Keratinocyte (primary cell): ENCODE results near the gene RIF1. TPM values are rescaled to one million over a fixed set of nuclear protein-coding genes. Genes with fewer than 3 reads are reported as not detected.
A peak's percentile ranks its signal among the peaks of the same experiment; 100 is the strongest.

Experiments used
- DNase-seq: peaks from one replicate; pipeline ENCODE4 v3.0.0-alpha.2; 2011; ENCODE audit warnings: low read depth, missing footprints, low spot score
- FAIRE-seq: peaks from 2 replicates; lab custom pipeline; 2011; peaks lifted over from hg19 to GRCh38; lab: Jason Lieb, UNC
- H2AFZ ChIP-seq: 2 replicates; pipeline ENCODE4 v1.6.0; 2012; ENCODE audit warnings: low read length, control low read depth, inconsistent platforms; ENCODE audit not compliant: control insufficient read depth
- H3K27ac ChIP-seq: 2 replicates; pipeline ENCODE4 v1.5.1; 2011; ENCODE audit warnings: low read length; ENCODE audit not compliant: control insufficient read depth, insufficient read depth
- H3K27me3 ChIP-seq: 3 replicates; pipeline ENCODE4 v1.6.0; 2011; ENCODE audit warnings: low read length; ENCODE audit not compliant: control insufficient read depth, insufficient read depth; ENCODE audit errors: extremely low read depth
- H3K36me3 ChIP-seq, 2 experiments: 2 replicates in 1 of 2; 3 replicates in 1 of 2; pipeline ENCODE4 v1.5.1; 2011; ENCODE audit warnings: low read length in 2 of 2, mild to moderate bottlenecking in 1 of 2; ENCODE audit not compliant: control insufficient read depth in 2 of 2, insufficient read depth in 2 of 2; ENCODE audit errors: extremely low read depth in 1 of 2
- H3K4me1 ChIP-seq: 3 replicates; pipeline ENCODE4 v1.5.1; 2011; ENCODE audit warnings: low read length; ENCODE audit not compliant: control insufficient read depth, insufficient read depth; ENCODE audit errors: extremely low read depth
- H3K4me2 ChIP-seq: 3 replicates; pipeline ENCODE4 v1.6.0; 2011; ENCODE audit warnings: low read depth, low read length; ENCODE audit not compliant: control insufficient read depth, insufficient read depth; ENCODE audit errors: extremely low read depth
- H3K4me3 ChIP-seq, 3 experiments: fragments of 200-600 bp in 1 of 3; sonication (generic) in 1 of 3; 2 replicates in 2 of 3; 3 replicates in 1 of 3; pipeline ENCODE4 v1.5.1; 2011 to 2016; ENCODE audit warnings: low read length in 3 of 3, mild to moderate bottlenecking in 3 of 3, control low read depth in 2 of 3, inconsistent platforms in 1 of 3, low read depth in 1 of 3, mixed read lengths in 1 of 3, mixed run types in 1 of 3, moderate library complexity in 1 of 3; ENCODE audit not compliant: control insufficient read depth in 2 of 3, insufficient read depth in 2 of 3; ENCODE audit errors: extremely low read depth in 1 of 3
- H3K79me2 ChIP-seq: 2 replicates; pipeline ENCODE4 v1.6.0; 2012; ENCODE audit warnings: low read length; ENCODE audit not compliant: control insufficient read depth, insufficient read depth
- H3K9ac ChIP-seq: 3 replicates; pipeline ENCODE4 v1.6.0; 2011; ENCODE audit warnings: low read length; ENCODE audit not compliant: control insufficient read depth, insufficient read depth; ENCODE audit errors: extremely low read depth
- H3K9me1 ChIP-seq: 3 replicates; pipeline ENCODE4 v1.6.0; 2011; ENCODE audit warnings: low read length; ENCODE audit not compliant: control insufficient read depth, insufficient read depth; ENCODE audit errors: extremely low read depth
- H3K9me3 ChIP-seq: 2 replicates; pipeline ENCODE4 v1.5.1; 2012; ENCODE audit warnings: low read depth, low read length; ENCODE audit not compliant: control insufficient read depth
- H4K20me1 ChIP-seq: 3 replicates; pipeline ENCODE4 v1.6.0; 2011; ENCODE audit warnings: low read length; ENCODE audit not compliant: control insufficient read depth, insufficient read depth; ENCODE audit errors: extremely low read depth
- CTCF ChIP-seq, 3 experiments: IDR thresholded peaks in 1 of 3; conservative IDR thresholded peaks in 1 of 3; optimal IDR thresholded peaks in 1 of 3; 2 replicates in 2 of 3; 3 replicates in 1 of 3; pipeline versions ENCODE3 to v1.5.1; 2011; ENCODE audit warnings: low read length in 3 of 3, mild to moderate bottlenecking in 3 of 3, moderate library complexity in 2 of 3, control low read depth in 1 of 3, inconsistent platforms in 1 of 3; ENCODE audit not compliant: insufficient read depth in 2 of 3; ENCODE audit errors: extremely low read depth in 1 of 3
- EZH2 ChIP-seq: IDR thresholded peaks from one replicate; pipeline ENCODE4 v1.6.1; 2012; ENCODE audit warnings: inconsistent platforms, mild to moderate bottlenecking, low read length, moderate library complexity
- dilution Hi-C: fragments of 300-500 bp; cut with MboI; formaldehyde crosslinking; loops from one replicate; pipeline ENCODE4 v1.7.0; 2020; ENCODE audit warnings: low sequenced_read_pairs; ENCODE audit not compliant: extremely low pct_ligation_motif_present
- polyA plus RNA-seq, 5 experiments: library from polyadenylated mRNA; depleted of rRNA in 3 of 5; stranded (reverse) in 3 of 5; stranded (forward) in 1 of 5; unstranded in 1 of 5; fragments of >200 nt; gene quantifications; 1 replicate in 1 of 5; 2 replicates in 3 of 5; 3 replicates in 1 of 5; pipeline versions ENCODE4 v1.2.1 to v1.2.3, GENCODE V29; 2011 to 2012; ENCODE audit warnings: missing spikeins in 2 of 5, low read depth in 1 of 5, low replicate concordance in 1 of 5

Gene RIF1
- polyA plus RNA-seq, 1 donor (not counting 4 experiments of a cell fraction or from before 2014, with no cell fraction given): 11.5 TPM

GRCh38 chr2:151437630-151438029, 27.9 kb downstream of the RIF1 start:
- peaks cover 13 to 20% of the 10 kb centered on the region in 2 experiments for H3K36me3 ChIP-seq
- dilution Hi-C loops: no loop called here
- H4K20me1 ChIP-seq: no peaks in the 10 kb centered on the region
- no peak overlapping the region for H3K9ac ChIP-seq
- H3K27me3 ChIP-seq: no peaks in the 10 kb centered on the region
- no peaks in the 10 kb centered on the region for H3K9me1 ChIP-seq
- DNase-seq (no peak), FAIRE-seq (no peak)
- H3K9me3 ChIP-seq: no peaks in the 10 kb centered on the region
- no peak overlapping the region for H3K4me3 ChIP-seq
- H3K4me1 ChIP-seq: no peaks in the 10 kb centered on the region
- peak in 1 of 3 experiments; percentile 33 for TF ChIP-seq CTCF (optimal IDR thresholded peaks at IDR 0.05 in 1 of 3, IDR thresholded peaks at IDR 0.05 in 1 of 3, conservative IDR thresholded peaks at IDR 0.05 in 1 of 3; ENCODE audit: extremely low read depth in 1 of 3, insufficient read depth in 2 of 3, low read length in 3 of 3)
- TF ChIP-seq EZH2: no peak
- no peak overlapping the region for H3K4me2 ChIP-seq
- no peak overlapping the region for H2AFZ ChIP-seq
- no peaks in the 10 kb centered on the region for H3K79me2 ChIP-seq
- no peak overlapping the region for H3K27ac ChIP-seq

- no peak overlapping the region for H3K9ac ChIP-seq
- no peak for FAIRE-seq
- no peaks in the 10 kb centered on the region for H3K79me2 ChIP-seq
- H3K9me1 ChIP-seq: no peaks in the 10 kb centered on the region
- H3K4me3 ChIP-seq: no peak overlapping the region
- H3K27me3 ChIP-seq: no peaks in the 10 kb centered on the region
- H4K20me1 ChIP-seq: no peaks in the 10 kb centered on the region
- H3K9me3 ChIP-seq: no peaks in the 10 kb centered on the region
- peaks cover 13 to 20% of the 10 kb centered on the region in 2 experiments for H3K36me3 ChIP-seq
- H3K4me2 ChIP-seq: no peak overlapping the region
- DNase-seq: no peak
- no peak overlapping the region for H2AFZ ChIP-seq
- dilution Hi-C loops: no loop called here
- no peak overlapping the region for H3K27ac ChIP-seq
- no peak for TF ChIP-seq CTCF (optimal IDR thresholded peaks at IDR 0.05 in 1 of 3, IDR thresholded peaks at IDR 0.05 in 1 of 3, conservative IDR thresholded peaks at IDR 0.05 in 1 of 3; ENCODE audit: extremely low read depth in 1 of 3, insufficient read depth in 2 of 3, low read length in 3 of 3)
- no peak for TF ChIP-seq EZH2
- H3K4me1 ChIP-seq: no peaks in the 10 kb centered on the region
Measured at GRCh38 chr2:151438506-151438905, 28.8 kb downstream of the RIF1 start.
